Gastrocnemius medialis (tissue), 4 donors: ENCODE measurements around the gene MTMR1.

ENCODE experiments used
- CTCF ChIP-seq, 5 experiments: fragments of 450-650 bp in 3 of 5; fragments of 200-600 bp in 2 of 5; sonication (generic) in 2 of 5; IDR thresholded peaks in 4 of 5; conservative IDR thresholded peaks in 1 of 5; 1 replicate in 4 of 5; 2 replicates in 1 of 5; pipeline ENCODE4 v1.5.1; 2016 to 2019; ENCODE audit warnings: antibody characterized with exemption in 5 of 5, mild to moderate bottlenecking in 3 of 5, moderate library complexity in 3 of 5
- POLR2A ChIP-seq, 2 donors: fragments of 450-650 bp; IDR thresholded peaks; one replicate each; pipeline ENCODE4 v1.6.1; 2017; ENCODE audit warnings: antibody characterized with exemption in 2 of 2, mild to moderate bottlenecking in 2 of 2, moderate library complexity in 2 of 2

- TF ChIP-seq CTCF (IDR thresholded peaks at IDR 0.05 in 4 of 5, conservative IDR thresholded peaks at IDR 0.05 in 1 of 5) (no peak), POLR2A (IDR thresholded peaks at IDR 0.05) (no peak)
Measured at GRCh38 chrX:150647331-150647730, 45.9 kb upstream of the MTMR1 start.
